Hepatocyte (in vitro differentiated cells): ENCODE measurements around the gene SBF2. TPM values are rescaled to one million over a fixed set of nuclear protein-coding genes. Genes with fewer than 3 reads are reported as not detected.

Experiments
- DNase-seq: peaks from one replicate; pipeline ENCODE4 v3.0.0-alpha.2; 2016; ENCODE audit warnings: low spot score
- H2AFZ ChIP-seq: fragments of 200-600 bp; sonication (generic); 2 replicates; pipeline ENCODE4 v1.6.0; 2016; ENCODE audit warnings: antibody characterized with exemption, mild to moderate bottlenecking
- H3K27ac ChIP-seq: fragments of 200-600 bp; sonication (generic); 2 replicates; pipeline ENCODE4 v1.5.1; 2016; ENCODE audit warnings: mild to moderate bottlenecking
- H3K27me3 ChIP-seq: fragments of 200-600 bp; sonication (generic); 2 replicates; pipeline ENCODE4 v1.6.1; 2016
- H3K36me3 ChIP-seq: fragments of 200-600 bp; sonication (generic); replicated peaks from 2 replicates; pipeline ENCODE4 v1.5.1; 2016; ENCODE audit warnings: low read depth; ENCODE audit not compliant: insufficient read depth
- H3K4me1 ChIP-seq: fragments of 200-600 bp; sonication (generic); 2 replicates; pipeline ENCODE4 v1.5.1; 2016; ENCODE audit warnings: mild to moderate bottlenecking, moderate library complexity; ENCODE audit not compliant: insufficient read depth
- H3K4me2 ChIP-seq: fragments of 200-600 bp; sonication (generic); 2 replicates; pipeline ENCODE4 v1.6.0; 2016
- H3K4me3 ChIP-seq: fragments of 200-600 bp; sonication (generic); 2 replicates; pipeline ENCODE4 v1.5.1; 2016; ENCODE audit warnings: mild to moderate bottlenecking
- H3K79me2 ChIP-seq: fragments of 200-600 bp; sonication (generic); 2 replicates; pipeline ENCODE4 v1.6.0; 2017; ENCODE audit warnings: mild to moderate bottlenecking
- H3K9me2 ChIP-seq: fragments of 200-600 bp; sonication (generic); replicated peaks from 2 replicates; pipeline ENCODE4 v1.6.0; 2017; ENCODE audit warnings: mild to moderate bottlenecking; ENCODE audit not compliant: insufficient read depth
- H3K9me3 ChIP-seq: fragments of 200-600 bp; sonication (generic); 2 replicates; pipeline ENCODE4 v1.5.1; 2016; ENCODE audit warnings: low read depth, mild to moderate bottlenecking
- H4K20me1 ChIP-seq: fragments of 200-600 bp; sonication (generic); 2 replicates; pipeline ENCODE4 v1.6.0; 2016; ENCODE audit warnings: mild to moderate bottlenecking; ENCODE audit not compliant: insufficient read depth, poor library complexity, severe bottlenecking
- CTCF ChIP-seq: fragments of 200-600 bp; sonication (generic); IDR thresholded peaks from 2 replicates; pipeline ENCODE4 v1.5.1; 2016; ENCODE audit warnings: antibody characterized with exemption, mild to moderate bottlenecking; ENCODE audit not compliant: poor library complexity
- EZH2 ChIP-seq: fragments of 200-600 bp; sonication (generic); IDR thresholded peaks from 2 replicates; pipeline ENCODE4 v1.6.1; 2016; ENCODE audit warnings: antibody characterized with exemption, mild to moderate bottlenecking, borderline replicate concordance
- EZH2phosphoT487 ChIP-seq: fragments of 200-600 bp; sonication (generic); IDR thresholded peaks from one replicate; pipeline ENCODE4 v1.6.1; 2018; ENCODE audit warnings: antibody characterized with exemption, mild to moderate bottlenecking, low read depth, moderate library complexity; ENCODE audit not compliant: unreplicated experiment, severe bottlenecking
- WGBS: methylation state at CpG from one replicate; pipeline ENCODE4 v1.1.6; 2016; ENCODE audit warnings: low lambda C conversion rate; ENCODE audit errors: missing lambda C conversion rate; 5-methylcytosine and 5-hydroxymethylcytosine counted together
- polyA plus RNA-seq: library from polyadenylated mRNA; unstranded; fragments of >200 nt; fragmentation: Nextera tagmentation; extraction: Ambion mirVana; gene quantifications from 2 replicates; pipeline ENCODE4 v1.2.1, GENCODE V29; 2016
- total RNA-seq: library from RNA; depleted of rRNA; stranded (reverse); fragments of >200 nt; gene quantifications from 2 replicates; pipeline ENCODE4 v1.2.3, GENCODE V29; 2014

SBF2 gene
- total and polyA plus RNA-seq, 2 experiments from 2014 or later = 25.7 to 83.2 TPM

GRCh38 chr11:10150800-10151199 is 143.2 kb downstream of the SBF2 start:
- Histone ChIP-seq H3K79me2 (peaks cover 31% of the 10 kb centered on the region), H3K27ac (no peak overlapping the region), H3K4me2 (no peak overlapping the region), H3K4me1 (no peaks in the 10 kb centered on the region), H3K9me2 (no peaks in the 10 kb centered on the region), H2AFZ (no peak overlapping the region), H4K20me1 (no peaks in the 10 kb centered on the region), H3K27me3 (no peaks in the 10 kb centered on the region), H3K36me3 (no peaks in the 10 kb centered on the region), H3K9me3 (no peaks in the 10 kb centered on the region), H3K4me3 (no peak overlapping the region)
- 93% methylated on average over 2 of the region's 2 CpGs for WGBS
- DNase-seq = no peak
- TF ChIP-seq CTCF = no peak
- TF ChIP-seq EZH2phosphoT487 = no peak
- TF ChIP-seq EZH2 = no peak

DNA sequence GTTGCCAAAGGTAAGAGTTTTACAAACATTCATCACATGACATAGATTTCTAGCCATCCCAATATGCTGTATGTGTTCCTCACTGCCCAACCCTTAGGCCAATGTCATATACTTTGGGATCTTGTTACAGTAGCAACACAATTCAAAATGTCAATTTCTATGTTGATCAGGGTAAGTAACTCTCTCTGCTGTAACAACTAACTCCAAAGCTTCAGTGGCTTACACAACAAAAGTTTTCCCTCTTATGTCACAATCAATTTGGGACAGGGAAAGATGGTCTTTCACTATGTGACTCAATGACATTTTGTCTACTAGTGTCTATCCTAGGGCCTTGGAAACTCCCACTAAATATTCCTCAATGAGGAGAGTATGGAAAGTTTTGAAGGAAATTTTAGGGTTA is 144.5 kb downstream of the SBF2 start:
- Histone ChIP-seq H3K4me1 (no peaks in the 10 kb centered on the region), H3K27me3 (no peaks in the 10 kb centered on the region), H3K4me2 (no peak overlapping the region), H3K4me3 (no peak overlapping the region), H3K27ac (no peak overlapping the region), H4K20me1 (no peaks in the 10 kb centered on the region), H3K79me2 (peaks cover 39% of the 10 kb centered on the region), H3K9me3 (no peaks in the 10 kb centered on the region), H3K36me3 (no peaks in the 10 kb centered on the region), H3K9me2 (no peaks in the 10 kb centered on the region), H2AFZ (no peak overlapping the region)
- DNase-seq = no peak
- no peak for TF ChIP-seq EZH2phosphoT487
- TF ChIP-seq EZH2 = no peak
- no peak for TF ChIP-seq CTCF

GRCh38 chr11:10147195-10147594 is 146.8 kb downstream of the SBF2 start:
- H3K79me2 ChIP-seq = peaks cover 36% of the 10 kb centered on the region
- no peaks in the 10 kb centered on the region for H3K9me3 ChIP-seq
- no peak overlapping the region for H2AFZ ChIP-seq
- WGBS = 100% methylated on average over 3 of the region's 3 CpGs
- no peaks in the 10 kb centered on the region for H3K27me3 ChIP-seq
- H3K9me2 ChIP-seq = no peaks in the 10 kb centered on the region
- no peak overlapping the region for H3K4me3 ChIP-seq
- H3K27ac ChIP-seq = no peak overlapping the region
- no peaks in the 10 kb centered on the region for H4K20me1 ChIP-seq
- TF ChIP-seq EZH2 (no peak), CTCF (no peak), EZH2phosphoT487 (no peak)
- H3K4me2 ChIP-seq = no peak overlapping the region
- no peak for DNase-seq
- no peaks in the 10 kb centered on the region for H3K4me1 ChIP-seq
- H3K36me3 ChIP-seq = no peaks in the 10 kb centered on the region

GRCh38 chr11:10144954-10145353 is 149.1 kb downstream of the SBF2 start:
- no peak overlapping the region for H3K4me2 ChIP-seq
- H3K9me3 ChIP-seq = no peaks in the 10 kb centered on the region
- DNase-seq = no peak
- no peak overlapping the region for H3K4me3 ChIP-seq
- 75% methylated on average over 4 of the region's 4 CpGs for WGBS
- no peak overlapping the region for H2AFZ ChIP-seq
- H3K27me3 ChIP-seq = no peaks in the 10 kb centered on the region
- no peaks in the 10 kb centered on the region for H3K36me3 ChIP-seq
- TF ChIP-seq EZH2 (no peak), EZH2phosphoT487 (no peak), CTCF (no peak)
- no peaks in the 10 kb centered on the region for H4K20me1 ChIP-seq
- H3K9me2 ChIP-seq = no peaks in the 10 kb centered on the region
- no peaks in the 10 kb centered on the region for H3K4me1 ChIP-seq
- peaks cover 34% of the 10 kb centered on the region for H3K79me2 ChIP-seq
- H3K27ac ChIP-seq = no peak overlapping the region
